Subcutaneous adipose tissue (tissue), 4 donors: ENCODE measurements around the gene KCNN4. TPM values are rescaled to one million over a fixed set of nuclear protein-coding genes. Genes with fewer than 3 reads are reported as not detected.

ENCODE experiments used
- CTCF ChIP-seq: fragments of 450-650 bp; IDR thresholded peaks from one replicate; pipeline ENCODE4 v1.5.1; 2016; ENCODE audit warnings: low read depth, mild to moderate bottlenecking, control low read depth, antibody characterized with exemption, moderate library complexity
- total RNA-seq, 4 donors: library from RNA; depleted of rRNA; stranded (reverse); fragments of >200 nt; gene quantifications; one replicate each; pipeline ENCODE4 v1.1.0, GENCODE V29; 2016

KCNN4 gene
- total RNA-seq, 4 donors from 2014 or later, result 0.57 to 25.2 (median 3.6) TPM

- no peak for TF ChIP-seq CTCF
Observed at GRCh38 chr19:43723588-43723987, 57.2 kb downstream of the KCNN4 start.

- no peak for TF ChIP-seq CTCF
Observed at GRCh38 chr19:43721469-43722048, 59.2 kb downstream of the KCNN4 start.

DNA sequence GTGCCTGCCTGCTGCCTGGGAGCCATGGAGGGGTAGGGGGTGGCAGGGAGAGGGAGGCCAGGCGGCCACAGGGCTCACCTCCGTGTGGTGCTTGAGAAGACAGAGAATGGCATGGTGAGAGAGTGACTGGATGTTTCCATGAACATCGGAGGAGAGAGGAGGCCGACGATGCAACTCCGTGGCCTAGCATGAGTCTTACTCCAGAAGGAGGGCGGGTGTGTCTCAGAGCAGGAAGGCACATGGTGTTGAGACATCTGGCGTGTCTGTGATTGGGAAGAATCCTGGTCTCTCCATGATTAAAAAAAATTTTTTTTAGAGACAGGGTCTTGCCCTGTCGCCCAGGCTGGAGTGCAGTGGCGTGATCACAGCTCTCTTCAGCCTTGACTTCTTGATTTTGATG lies 59.8 kb downstream of the KCNN4 start:
- no peak for TF ChIP-seq CTCF

DNA sequence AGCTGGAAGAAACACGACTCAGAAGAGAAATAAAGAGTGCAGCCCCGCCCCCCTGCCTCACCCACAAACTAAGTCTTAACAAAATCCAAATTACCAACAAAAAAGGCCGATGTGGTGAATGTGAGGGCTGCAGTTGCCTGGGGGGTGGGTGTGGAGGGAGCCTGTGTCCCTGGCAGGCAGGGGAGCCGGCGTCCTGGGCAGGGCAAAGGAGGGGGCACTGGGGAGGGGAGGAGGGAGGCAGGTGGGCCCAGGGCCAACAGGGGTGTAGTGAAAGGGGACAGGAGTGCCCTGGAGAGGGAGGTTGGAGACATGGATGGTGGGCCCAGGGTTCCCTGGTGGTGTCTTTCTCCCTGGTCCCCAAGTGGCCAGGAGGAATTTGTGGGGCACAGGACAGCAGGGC lies 60.9 kb downstream of the KCNN4 start:
- TF ChIP-seq CTCF, result no peak

DNA sequence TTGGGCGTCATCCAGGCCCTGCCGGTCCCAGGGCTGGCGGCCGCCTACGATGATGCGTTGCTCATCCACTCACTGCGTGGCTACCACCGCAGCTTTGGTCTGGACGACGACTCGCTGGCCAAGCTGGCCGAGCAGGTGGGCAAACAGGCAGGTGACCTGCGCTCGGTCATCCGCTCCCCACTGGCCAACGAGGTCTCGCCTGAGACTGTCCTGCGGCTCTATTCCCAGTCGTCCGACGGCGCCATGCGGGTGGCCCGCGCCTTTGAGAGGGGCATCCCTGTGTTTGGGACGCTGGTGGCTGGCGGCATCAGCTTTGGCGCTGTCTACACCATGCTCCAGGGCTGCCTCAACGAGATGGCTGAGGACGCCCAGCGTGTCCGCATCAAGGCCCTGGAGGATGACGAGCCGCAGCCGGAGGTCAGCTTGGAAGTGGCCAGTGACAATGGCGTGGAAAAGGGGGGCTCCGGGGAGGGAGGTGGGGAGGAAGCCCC lies 61.4 kb downstream of the KCNN4 start:
- TF ChIP-seq CTCF, result no peak

DNA sequence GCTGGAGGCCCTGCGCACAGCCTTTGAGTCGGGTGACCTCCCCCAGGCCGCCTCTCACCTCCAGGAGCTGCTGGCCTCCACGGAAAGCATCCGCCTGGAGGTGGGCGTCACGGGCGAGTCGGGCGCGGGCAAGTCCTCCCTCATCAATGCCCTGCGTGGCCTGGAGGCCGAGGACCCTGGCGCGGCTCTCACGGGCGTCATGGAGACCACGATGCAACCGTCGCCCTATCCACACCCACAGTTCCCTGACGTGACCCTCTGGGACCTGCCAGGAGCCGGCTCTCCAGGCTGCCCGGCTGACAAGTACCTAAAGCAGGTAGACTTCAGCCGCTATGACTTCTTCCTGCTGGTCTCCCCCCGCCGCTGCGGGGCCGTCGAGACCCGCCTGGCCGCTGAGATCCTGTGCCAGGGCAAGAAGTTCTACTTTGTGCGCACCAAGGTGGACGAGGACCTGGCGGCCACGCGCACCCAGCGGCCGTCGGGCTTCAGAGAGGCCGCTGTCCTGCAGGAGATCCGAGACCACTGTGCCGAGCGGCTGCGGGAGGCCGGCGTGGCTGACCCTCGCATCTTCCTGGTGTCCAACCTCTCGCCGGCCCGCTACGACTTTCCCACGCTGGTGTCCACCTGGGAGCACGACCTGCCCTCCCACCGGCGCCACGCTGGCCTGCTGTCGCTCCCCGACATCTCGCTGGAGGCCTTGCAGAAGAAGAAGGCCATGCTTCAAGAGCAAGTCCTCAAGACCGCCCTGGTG lies 62.0 kb downstream of the KCNN4 start:
- no peak for TF ChIP-seq CTCF

Other genes starting within 250 kb of the KCNN4 start
- gene ZNF575, start 247.8 kb downstream of the KCNN4 start, total RNA-seq, result 1 to 10 TPM in 1 of 4 donors, under 1 TPM in 1, not detected in 2; 0.44 to 3.2 TPM
- 10 to 100 TPM; 10.6 to 24.1 (median 19.2) TPM for gene XRCC1, start 205.4 kb downstream of the KCNN4 start, total RNA-seq
- 10 to 100 TPM in 1 of 4 donors, 1 to 10 TPM in 3; 3.3 to 11.7 (median 6.0) TPM for gene PINLYP, start 205.2 kb downstream of the KCNN4 start, total RNA-seq
- 10 to 100 TPM in 3 of 4 donors, 1 to 10 TPM in 1; 8.5 to 16.0 (median 11.5) TPM for gene IRGQ, start 184.8 kb downstream of the KCNN4 start, total RNA-seq
- 10 to 100 TPM in 2 of 4 donors, 1 to 10 TPM in 2; 4.1 to 11.6 (median 9.4) TPM for gene ZNF576, start 184.4 kb downstream of the KCNN4 start, total RNA-seq
- gene SRRM5, start 168.9 kb downstream of the KCNN4 start, total RNA-seq, result under 1 TPM in 3 of 4 donors, not detected in 1; 0.33 to 0.66 (median 0.34) TPM
- gene ZNF428, start 161.3 kb downstream of the KCNN4 start, total RNA-seq, result 10 to 100 TPM; 11.1 to 27.1 (median 21.4) TPM
- gene CADM4, start 141.1 kb downstream of the KCNN4 start, total RNA-seq, result 10 to 100 TPM in 1 of 4 donors, 1 to 10 TPM in 1, under 1 TPM in 2; 0.57 to 31.9 (median 0.92) TPM
- gene PLAUR, start 110.8 kb downstream of the KCNN4 start, total RNA-seq, result 100 to 1,000 TPM in 1 of 4 donors, 10 to 100 TPM in 3; 13.8 to 102 (median 21.5) TPM
- gene IRGC, start 64.9 kb downstream of the KCNN4 start, total RNA-seq, result not detected
- gene SMG9, start 26.0 kb downstream of the KCNN4 start, total RNA-seq, result 10 to 100 TPM; 10.0 to 17.2 (median 12.7) TPM
- under 1 TPM in 3 of 4 donors, not detected in 1; 0.22 to 0.94 (median 0.51) TPM for gene LYPD5, start 21.5 kb upstream of the KCNN4 start, total RNA-seq
- 10 to 100 TPM in 1 of 4 donors, 1 to 10 TPM in 3; 5.7 to 10.5 (median 8.1) TPM for gene ZNF283, start 46.3 kb upstream of the KCNN4 start, total RNA-seq
- gene ZNF404, start 103.0 kb upstream of the KCNN4 start, total RNA-seq, result 1 to 10 TPM in 3 of 4 donors, under 1 TPM in 1; 0.49 to 4.1 (median 1.5) TPM
- 1 to 10 TPM; 5.9 to 8.7 (median 7.1) TPM for gene ZNF45, start 154.3 kb upstream of the KCNN4 start, total RNA-seq
- gene ZNF221, start 170.3 kb upstream of the KCNN4 start, total RNA-seq, result 1 to 10 TPM; 4.5 to 6.8 (median 5.6) TPM
- gene ZNF155, start 203.2 kb upstream of the KCNN4 start, total RNA-seq, result 10 to 100 TPM in 1 of 4 donors, 1 to 10 TPM in 3; 6.0 to 13.8 (median 9.1) TPM
- gene ZNF230, start 222.0 kb upstream of the KCNN4 start, total RNA-seq, result 10 to 100 TPM in 1 of 4 donors, 1 to 10 TPM in 3; 1.9 to 11.0 (median 3.4) TPM
- gene ZNF222, start 244.4 kb upstream of the KCNN4 start, total RNA-seq, result 1 to 10 TPM; 2.2 to 3.2 (median 3.1) TPM